GM21390 (cell line): ENCODE measurements around the gene PTPN12.

Experiments
- ATAC-seq: cut with Tn5 transposase; IDR thresholded peaks from one replicate; pipeline ENCODE4 v1.9.1; 2021; ENCODE audit not compliant: unreplicated experiment

The PTPN12 gene

GRCh38 chr7:77661816-77662215 lies 124.7 kb downstream of the PTPN12 start:
- ATAC-seq: no peak

- no peak for ATAC-seq
Observed at GRCh38 chr7:77662869-77663268, 125.8 kb downstream of the PTPN12 start.

GRCh38 chr7:77664715-77665114 lies 127.6 kb downstream of the PTPN12 start:
- no peak for ATAC-seq

- no peak for ATAC-seq
Observed at GRCh38 chr7:77665161-77665560, 128.1 kb downstream of the PTPN12 start.

GRCh38 chr7:77667459-77668086 lies 130.5 kb downstream of the PTPN12 start:
- ATAC-seq: no peak

GRCh38 chr7:77674878-77675277 lies 137.8 kb downstream of the PTPN12 start:
- peak; percentile 75 for ATAC-seq

GRCh38 chr7:77679608-77680007 lies 142.5 kb downstream of the PTPN12 start:
- no peak for ATAC-seq

GRCh38 chr7:77680266-77680665 lies 143.2 kb downstream of the PTPN12 start:
- no peak for ATAC-seq

- ATAC-seq: no peak
Observed at GRCh38 chr7:77684030-77684429, 146.9 kb downstream of the PTPN12 start.

- ATAC-seq: no peak
Observed at GRCh38 chr7:77685233-77685632, 148.1 kb downstream of the PTPN12 start.

GRCh38 chr7:77687100-77687746 lies 150.1 kb downstream of the PTPN12 start:
- no peak for ATAC-seq

GRCh38 chr7:77687747-77688144 lies 150.7 kb downstream of the PTPN12 start:
- no peak for ATAC-seq
